GM12878 (cell line): ENCODE data around the gene PYHIN1. TPM values are rescaled to one million over a fixed set of nuclear protein-coding genes. Genes with fewer than 3 reads are reported as not detected.

Experiments used
- ATAC-seq: fragments of 200-7000 bp; cut with Tn5 transposase; 3 replicates; pipeline ENCODE4 v1.9.1; 2020; ENCODE audit warnings: mild to moderate bottlenecking, moderate library complexity
- BruUV-seq: library from RNA; stranded (reverse); fragments of 400-500 nt; replicated peaks from 2 replicates; lab custom pipeline; 2021; lab: Mats Ljungman, UMichigan
- CTCF ChIA-PET: fragments of 300-600 bp; sonication (Branson Sonifier 250); formaldehyde crosslinking; extraction: SDS; loops from one replicate; lab custom pipeline; 2021; ENCODE audit warnings: inconsistent platforms; lab: Yijun Ruan, JAX
- POLR2A ChIA-PET: fragments of 350-600 bp; formaldehyde crosslinking; extraction: SDS; loops from one replicate; lab custom pipeline; 2021; ENCODE audit warnings: inconsistent platforms; lab: Charles Lee
- RAD21 ChIA-PET: fragments of 300-600 bp; sonication (Branson Sonifier 250); formaldehyde crosslinking; loops from one replicate; lab custom pipeline; 2023; ENCODE audit warnings: antibody characterized with exemption; ENCODE audit not compliant: unreplicated experiment; lab: Charles Lee
- SMC1A ChIA-PET: fragments of 300-600 bp; sonication (Branson Sonifier 250); formaldehyde crosslinking; loops from one replicate; lab custom pipeline; 2023; ENCODE audit not compliant: unreplicated experiment, uncharacterized antibody; lab: Charles Lee
- DNase-seq: peaks from one replicate; pipeline ENCODE4 v3.0.0-alpha.2; 2011; ENCODE audit warnings: low read depth, low spot score
- FAIRE-seq: peaks from 3 replicates; lab custom pipeline; 2011; peaks lifted over from hg19 to GRCh38; lab: Jason Lieb, UNC
- H2AFZ ChIP-seq: 2 replicates; pipeline ENCODE4 v1.6.0; 2011; ENCODE audit warnings: low read depth, low read length, control low read depth; ENCODE audit not compliant: control insufficient read depth
- H3K27ac ChIP-seq: 2 replicates; pipeline ENCODE4 v1.5.1; 2011; ENCODE audit warnings: control low read depth; ENCODE audit not compliant: control insufficient read depth, insufficient read depth
- H3K27me3 ChIP-seq, 2 experiments: replicated peaks in 1 of 2; 2 replicates each; pipeline versions ENCODE4 v1.6.0 to v1.6.1; 2011; ENCODE audit warnings: low read length in 1 of 2; ENCODE audit not compliant: control insufficient read depth in 2 of 2, insufficient read depth in 2 of 2
- H3K36me3 ChIP-seq, 2 experiments: 2 replicates each; pipeline ENCODE4 v1.5.1; 2011; ENCODE audit warnings: low read length in 1 of 2; ENCODE audit not compliant: control insufficient read depth in 2 of 2, insufficient read depth in 2 of 2
- H3K4me1 ChIP-seq: 2 replicates; pipeline ENCODE4 v1.6.1; 2011; ENCODE audit warnings: mild to moderate bottlenecking, low read length, moderate library complexity, mixed read lengths; ENCODE audit not compliant: control insufficient read depth, insufficient read depth
- H3K4me2 ChIP-seq: 2 replicates; pipeline ENCODE4 v1.6.0; 2011; ENCODE audit warnings: control low read depth; ENCODE audit not compliant: control insufficient read depth, insufficient read depth
- H3K4me3 ChIP-seq: fragments of 200-600 bp; sonication (generic); 2 replicates; pipeline ENCODE4 v1.5.1; 2016
- H3K79me2 ChIP-seq: 2 replicates; pipeline ENCODE4 v1.6.0; 2011; ENCODE audit warnings: low read length; ENCODE audit not compliant: control insufficient read depth, insufficient read depth
- H3K9ac ChIP-seq: 2 replicates; pipeline ENCODE4 v1.8.0; 2011; ENCODE audit warnings: low read length, control low read depth, mixed read lengths; ENCODE audit not compliant: control insufficient read depth, insufficient read depth
- H3K9me3 ChIP-seq: replicated peaks from 3 replicates; pipeline ENCODE4 v1.5.1; 2011; ENCODE audit warnings: mild to moderate bottlenecking, low read length; ENCODE audit not compliant: control insufficient read depth, insufficient read depth
- H4K20me1 ChIP-seq: 2 replicates; pipeline ENCODE4 v1.6.0; 2011; ENCODE audit not compliant: control insufficient read depth, insufficient read depth
- ATF2 ChIP-seq: IDR thresholded peaks from 2 replicates; pipeline ENCODE4 v1.6.1; 2012; ENCODE audit warnings: low read length, inconsistent platforms
- DPF2 ChIP-seq: fragments of 450-650 bp; IDR thresholded peaks from 2 replicates; pipeline ENCODE4 v1.6.1; 2017; ENCODE audit warnings: mild to moderate bottlenecking
- E2F8 ChIP-seq: fragments of 450-650 bp; IDR thresholded peaks from 2 replicates; pipeline ENCODE4 v1.6.1; 2018; ENCODE audit warnings: mild to moderate bottlenecking, low read depth, moderate library complexity; ENCODE audit not compliant: partially characterized antibody
- EZH2 ChIP-seq: IDR thresholded peaks from 2 replicates; pipeline ENCODE4 v1.6.1; 2012; ENCODE audit warnings: low read depth, mild to moderate bottlenecking, control low read depth, inconsistent platforms, low read length, borderline replicate concordance; ENCODE audit not compliant: control insufficient read depth
- FOXK2 ChIP-seq: fragments of 450-650 bp; IDR thresholded peaks from 2 replicates; pipeline ENCODE4 v1.6.1; 2017; ENCODE audit warnings: mild to moderate bottlenecking, moderate library complexity
- FOXM1 ChIP-seq: IDR thresholded peaks from 2 replicates; pipeline ENCODE4 v1.6.1; 2012; ENCODE audit warnings: low read depth, mild to moderate bottlenecking, inconsistent platforms, low read length, moderate library complexity
- IRF5 ChIP-seq: fragments of 450-650 bp; IDR thresholded peaks from 2 replicates; pipeline ENCODE4 v1.6.1; 2017; ENCODE audit warnings: borderline replicate concordance
- KLF5 ChIP-seq: fragments of 450-650 bp; IDR thresholded peaks from 2 replicates; pipeline ENCODE4 v1.6.1; 2014; ENCODE audit warnings: mild to moderate bottlenecking; ENCODE audit not compliant: partially characterized antibody
- NFYB ChIP-seq: IDR thresholded peaks from 2 replicates; pipeline ENCODE4 v1.6.1; 2011; ENCODE audit warnings: low read depth, mild to moderate bottlenecking, low read length, improper control_type of control experiment, moderate library complexity; ENCODE audit not compliant: insufficient read depth
- NR2F1 ChIP-seq: fragments of 450-650 bp; conservative IDR thresholded peaks from 2 replicates; pipeline ENCODE4 v1.6.1; 2017; ENCODE audit warnings: mild to moderate bottlenecking
- POLR2A ChIP-seq: IDR thresholded peaks from 2 replicates; pipeline ENCODE4 v1.6.1; 2011; ENCODE audit warnings: low read depth, mild to moderate bottlenecking, low read length
- SREBF1 ChIP-seq: IDR thresholded peaks from 2 replicates; pipeline ENCODE4 v1.6.1; 2012; ENCODE audit warnings: mild to moderate bottlenecking, low read length
- STAT1 ChIP-seq: fragments of 450-650 bp; conservative IDR thresholded peaks from 2 replicates; pipeline ENCODE4 v1.6.1; 2014; ENCODE audit warnings: antibody characterized with exemption, mild to moderate bottlenecking
- TARDBP ChIP-seq: IDR thresholded peaks from 2 replicates; pipeline ENCODE4 v1.6.1; 2016; ENCODE audit warnings: borderline replicate concordance
- ZNF384 ChIP-seq: IDR thresholded peaks from 2 replicates; pipeline ENCODE4 v1.6.1; 2012; ENCODE audit warnings: low read depth, mild to moderate bottlenecking, low read length, improper control_type of control experiment, borderline replicate concordance
- WGBS: methylation state at CpG from one replicate; pipeline ENCODE4 v1.1.6; 2016; ENCODE audit warnings: low lambda C conversion rate; ENCODE audit not compliant: insufficient replicate concordance, insufficient coverage; ENCODE audit errors: missing lambda C conversion rate; 5-methylcytosine and 5-hydroxymethylcytosine counted together
- in situ Hi-C: fragments of 300-500 bp; cut with MboI; formaldehyde crosslinking; loops from 9 replicates; pipeline ENCODE4 v1.14.3; 2018; ENCODE audit warnings: mixed read lengths
- intact Hi-C: fragments of 100-400 bp; cut with micrococcal nuclease; formaldehyde crosslinking; loops from one replicate; pipeline ENCODE4 v1.14.2; 2022; ENCODE audit not compliant: unreplicated experiment
- polyA plus RNA-seq, 11 experiments: library from polyadenylated mRNA; depleted of rRNA in 4 of 11; unstranded in 6 of 11; stranded (reverse) in 5 of 11; fragments of >200 nt; fragmentation: Nextera tagmentation in 4 of 11; fragmentation: Illumina TruSeq in 1 of 11; extraction: Ambion mirVana in 4 of 11; extraction: Trizol in 1 of 11; gene quantifications; 1 replicate in 1 of 11; 2 replicates in 10 of 11; pipeline versions ENCODE4 v1.2.1 to v1.2.3, GENCODE V29; 2011 to 2016; ENCODE audit warnings: inconsistent platforms in 2 of 11, missing spikeins in 2 of 11, low read depth in 1 of 11
- total RNA-seq, 4 experiments: library from RNA; depleted of rRNA in 3 of 4; stranded (reverse); fragments of >200 nt in 3 of 4; fragmentation: Illumina TruSeq in 1 of 4; extraction: Trizol in 1 of 4; gene quantifications; 2 replicates each; pipeline versions ENCODE4 v1.2.1 to v1.2.3, GENCODE V29; 2013 to 2021

PYHIN1 gene
- total and polyA plus RNA-seq, 10 of the 15 experiments (the other 5 are each of a cell fraction or from before 2014, with no cell fraction given) = 0.19 to 7.2 (median 0.38) TPM

GRCh38 chr1:158969855-158970254, 38.5 kb downstream of the PYHIN1 start:
- H3K27ac ChIP-seq = no peak overlapping the region
- no peak overlapping the region for H3K4me2 ChIP-seq
- H3K4me1 ChIP-seq = no peaks in the 10 kb centered on the region
- no peak overlapping the region for H3K9ac ChIP-seq
- RAD21 ChIA-PET = no interaction called here
- H3K27me3 ChIP-seq = no peaks in the 10 kb centered on the region; a peak in 1 of 4 replicates
- in situ Hi-C loops (no loop called here), intact Hi-C loops (loop anchor here (10.0 kb wide), 1 partner anchor 165 kb away; no protein-coding TSS in a partner anchor)
- SMC1A ChIA-PET = no interaction called here
- POLR2A ChIA-PET = no interaction called here
- no peak for DNase-seq
- 0% methylated on average over 1 of the region's 1 CpG for WGBS
- H4K20me1 ChIP-seq = no peaks in the 10 kb centered on the region
- H3K9me3 ChIP-seq = no peaks in the 10 kb centered on the region
- H3K4me3 ChIP-seq = no peak overlapping the region
- no peak overlapping the region for H2AFZ ChIP-seq
- CTCF ChIA-PET = interaction anchor here (0.8 to 2.3 kb wide), 3 partner anchors 28 to 463 kb away, joined by 3 to 11 read pairs (median 4); no protein-coding TSS in a partner anchor
- no peaks in the 10 kb centered on the region for H3K79me2 ChIP-seq
- TF ChIP-seq POLR2A (no peak), EZH2 (no peak), FOXM1 (no peak), TARDBP (no peak), ZNF384 (no peak), STAT1 (no peak), ATF2 (no peak), E2F8 (no peak), FOXK2 (no peak), IRF5 (no peak), KLF5 (no peak), NFYB (no peak), DPF2 (no peak), NR2F1 (no peak), SREBF1 (no peak)
- no TSS peak for BruUV-seq
- no peak for FAIRE-seq
- ATAC-seq = no peak
- no peaks in the 10 kb centered on the region for H3K36me3 ChIP-seq
